NCI-H2171 (cell line): ENCODE results near the gene TXNRD2.

Experiments
- DNase-seq: peaks from one replicate; lab custom pipeline; 2025; lab: John Stamatoyannopoulos, UW

TXNRD2 gene

DNA sequence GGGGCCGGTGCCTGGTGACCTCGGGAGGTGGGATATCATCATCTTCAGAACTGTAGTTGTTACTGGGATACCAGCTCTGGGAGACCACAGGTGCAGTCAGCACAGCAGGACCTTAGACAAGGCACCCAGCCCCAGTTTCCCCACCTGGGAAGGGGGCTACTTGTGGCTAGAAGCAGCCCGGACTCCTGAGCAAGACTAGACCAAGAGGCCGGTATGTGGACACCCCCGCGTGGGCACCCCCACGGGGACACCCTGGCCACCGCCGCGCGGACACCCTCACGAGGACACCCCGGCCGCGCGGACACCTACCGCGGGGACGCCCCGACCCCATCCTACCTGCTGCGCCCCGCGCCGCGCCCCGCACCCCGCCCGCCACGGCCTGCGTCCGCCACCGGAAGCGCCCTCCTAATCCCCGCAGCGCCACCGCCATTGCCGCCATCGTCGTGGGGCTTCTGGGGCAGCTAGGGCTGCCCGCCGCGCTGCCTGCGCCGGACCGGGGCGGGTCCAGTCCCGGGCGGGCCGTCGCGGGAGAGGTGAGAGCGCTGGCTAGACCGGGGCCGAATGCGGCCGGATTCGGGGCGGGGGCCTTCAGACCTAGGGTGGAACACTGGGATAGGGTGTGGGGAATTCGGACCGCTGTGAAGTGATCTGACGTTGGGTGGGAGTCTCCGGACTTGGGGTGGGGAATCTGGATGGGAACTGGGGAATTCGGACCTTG is at the start of gene TXNRD2, which contains the start of gene COMT:
TSS of gene TXNRD2 (minus strand) at position 454 of the 718 bp plus-strand sequence. CDS start at position 439, 15 bp downstream.
TSS of gene COMT (plus strand) at position 408 of the 718 bp plus-strand sequence. CDS start 20,755 bp downstream, outside the sequence.
- peak; percentile 58 for DNase-seq

DNA sequence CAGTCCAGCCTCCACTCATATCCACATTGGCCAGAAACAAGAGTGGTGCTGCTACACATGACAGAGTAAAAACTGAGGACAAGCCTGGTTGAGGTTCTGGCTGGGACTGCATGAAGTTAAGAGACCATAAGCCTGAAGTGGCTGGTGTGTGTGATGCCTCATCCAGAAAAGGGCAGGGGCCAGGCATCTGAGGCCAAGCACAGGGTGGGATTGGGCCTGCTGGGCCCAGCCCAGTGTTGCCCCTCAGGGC is 49.7 kb upstream of the TXNRD2 start:
- no peak for DNase-seq

DNA sequence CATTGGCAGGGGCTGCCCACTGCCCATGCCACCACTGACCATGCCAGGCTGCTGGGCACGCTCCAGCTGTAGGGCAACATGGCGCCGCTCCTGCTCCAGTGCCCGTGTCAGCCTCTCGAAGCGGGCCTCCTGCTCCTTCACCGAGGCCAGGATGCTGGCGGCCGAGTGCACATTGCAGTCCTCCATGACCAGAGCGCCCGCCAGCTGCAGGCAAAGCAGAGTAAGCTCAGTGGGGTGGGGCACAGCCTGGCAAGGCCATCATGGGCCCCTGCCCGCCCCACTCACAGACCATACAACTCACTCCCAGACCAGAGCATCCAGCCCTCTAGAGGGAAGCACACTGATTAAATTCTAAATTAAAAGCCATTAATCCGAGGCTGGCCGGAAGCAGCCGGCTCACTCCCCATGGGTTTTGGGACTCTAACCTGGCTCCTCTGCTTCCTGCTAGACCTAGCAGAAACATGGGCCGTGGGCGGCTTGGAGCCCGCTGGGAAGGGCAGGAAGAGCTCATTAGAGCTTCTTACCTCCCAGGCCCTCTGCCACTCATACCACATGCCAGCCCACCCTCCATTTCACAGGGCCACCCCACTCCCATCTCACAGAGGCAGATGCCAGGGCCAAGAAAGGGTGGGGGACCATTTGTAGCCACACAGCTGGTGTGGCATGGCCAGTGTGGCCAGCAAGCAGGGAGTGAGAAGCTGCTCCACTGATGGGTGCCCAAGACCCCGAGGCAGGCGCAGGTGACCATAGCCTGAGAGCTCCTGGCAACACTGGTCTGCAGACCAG is 49.2 kb upstream of the TXNRD2 start:
- DNase-seq, result no peak

DNA sequence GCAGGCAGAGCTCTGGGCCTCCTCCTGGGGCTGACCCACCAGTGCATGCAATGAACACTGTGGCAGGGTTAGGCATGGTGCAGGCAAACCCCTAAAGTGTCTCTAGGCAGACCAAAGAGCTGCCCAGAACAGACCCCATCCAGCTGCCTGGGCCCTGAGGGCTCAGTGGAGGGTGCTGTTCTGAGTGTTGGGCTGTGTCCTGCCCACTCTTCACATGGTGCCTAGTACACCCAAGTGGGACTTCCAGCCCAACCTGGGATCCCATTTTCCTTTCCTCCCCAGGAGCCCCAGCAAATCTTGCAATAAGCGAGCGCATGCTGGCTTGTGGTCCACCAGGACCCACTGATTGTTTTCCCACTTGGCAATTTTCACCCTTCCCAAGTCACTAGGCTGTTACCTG is 48.6 kb upstream of the TXNRD2 start:
- no peak for DNase-seq

DNA sequence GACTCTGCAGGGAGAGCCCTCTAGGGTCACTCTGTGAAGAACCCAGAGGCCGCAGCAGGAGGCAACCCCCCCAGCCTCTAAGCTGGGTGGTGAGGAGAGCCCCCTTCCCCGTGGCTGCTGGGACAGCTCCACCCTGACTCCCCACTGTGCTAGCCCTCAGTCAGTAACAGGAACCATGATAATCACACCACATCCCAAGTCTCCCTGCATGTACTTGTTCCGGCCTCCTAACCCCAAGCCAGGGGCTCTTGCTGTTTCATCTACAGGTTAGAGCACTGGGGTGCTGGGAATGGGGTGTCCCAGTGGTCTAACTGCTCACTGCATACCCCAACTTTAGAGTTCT is 48.1 kb upstream of the TXNRD2 start:
- no peak for DNase-seq

DNA sequence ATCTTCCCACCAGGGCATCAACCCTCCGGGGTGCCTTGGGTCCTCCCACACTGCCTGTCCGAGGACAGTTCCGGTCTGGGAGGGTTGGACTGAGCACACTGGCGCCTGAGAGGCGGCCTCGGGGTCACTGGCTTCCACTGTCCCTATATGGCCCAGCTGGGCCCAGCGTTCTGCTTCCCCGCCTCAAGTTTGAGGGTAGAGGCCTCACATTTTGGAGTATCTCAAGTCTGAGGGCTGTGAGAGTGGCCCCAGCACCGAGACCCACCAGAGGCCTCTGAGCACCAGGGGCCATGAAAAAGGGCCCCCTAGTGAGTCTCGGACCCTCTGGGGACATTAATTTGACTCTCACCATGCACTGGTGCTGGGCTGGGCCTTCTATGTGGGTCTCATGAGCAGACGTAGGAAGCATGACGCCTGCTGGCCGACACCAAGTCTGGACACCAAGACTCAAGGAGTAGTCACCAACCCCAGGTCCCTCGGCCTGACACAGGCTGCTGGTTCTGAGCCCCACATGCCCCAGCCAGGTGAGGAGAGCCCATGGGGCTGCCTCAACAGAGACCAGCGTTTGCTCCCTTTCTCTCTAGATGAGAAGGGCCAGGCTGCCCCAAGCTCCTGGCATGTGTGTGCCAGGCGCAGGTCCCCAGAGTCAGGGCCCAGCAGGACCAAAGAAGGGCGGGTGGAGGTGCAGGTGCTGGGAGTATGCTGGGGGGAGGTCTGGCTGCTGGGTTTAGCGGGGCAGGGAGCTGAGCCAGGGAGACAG is 47.5 kb upstream of the TXNRD2 start:
- no peak for DNase-seq

DNA sequence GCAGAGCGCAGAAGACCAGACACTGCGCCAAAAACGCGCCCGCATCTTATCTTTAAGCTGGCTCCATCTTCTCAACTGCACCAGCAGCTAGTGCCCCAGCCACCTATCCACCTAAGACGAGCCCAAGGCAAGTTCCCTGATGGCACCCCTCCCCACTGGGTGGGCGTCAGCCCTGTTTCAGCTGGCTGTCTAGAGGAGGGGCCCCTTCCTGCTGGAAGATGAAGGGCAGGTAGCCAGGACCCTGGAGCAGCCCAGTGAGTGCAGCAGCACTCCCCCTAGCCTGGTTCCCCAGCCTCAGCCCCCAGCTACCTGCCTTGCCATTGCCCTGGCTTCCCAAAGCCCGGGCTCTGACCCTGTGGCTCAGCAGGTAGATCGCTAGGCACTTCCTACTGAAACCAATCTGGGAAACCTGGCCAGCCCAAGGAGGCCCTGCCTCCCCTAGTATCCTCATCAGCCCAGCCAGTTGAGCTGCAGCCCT is 46.8 kb upstream of the TXNRD2 start:
- no peak for DNase-seq

DNA sequence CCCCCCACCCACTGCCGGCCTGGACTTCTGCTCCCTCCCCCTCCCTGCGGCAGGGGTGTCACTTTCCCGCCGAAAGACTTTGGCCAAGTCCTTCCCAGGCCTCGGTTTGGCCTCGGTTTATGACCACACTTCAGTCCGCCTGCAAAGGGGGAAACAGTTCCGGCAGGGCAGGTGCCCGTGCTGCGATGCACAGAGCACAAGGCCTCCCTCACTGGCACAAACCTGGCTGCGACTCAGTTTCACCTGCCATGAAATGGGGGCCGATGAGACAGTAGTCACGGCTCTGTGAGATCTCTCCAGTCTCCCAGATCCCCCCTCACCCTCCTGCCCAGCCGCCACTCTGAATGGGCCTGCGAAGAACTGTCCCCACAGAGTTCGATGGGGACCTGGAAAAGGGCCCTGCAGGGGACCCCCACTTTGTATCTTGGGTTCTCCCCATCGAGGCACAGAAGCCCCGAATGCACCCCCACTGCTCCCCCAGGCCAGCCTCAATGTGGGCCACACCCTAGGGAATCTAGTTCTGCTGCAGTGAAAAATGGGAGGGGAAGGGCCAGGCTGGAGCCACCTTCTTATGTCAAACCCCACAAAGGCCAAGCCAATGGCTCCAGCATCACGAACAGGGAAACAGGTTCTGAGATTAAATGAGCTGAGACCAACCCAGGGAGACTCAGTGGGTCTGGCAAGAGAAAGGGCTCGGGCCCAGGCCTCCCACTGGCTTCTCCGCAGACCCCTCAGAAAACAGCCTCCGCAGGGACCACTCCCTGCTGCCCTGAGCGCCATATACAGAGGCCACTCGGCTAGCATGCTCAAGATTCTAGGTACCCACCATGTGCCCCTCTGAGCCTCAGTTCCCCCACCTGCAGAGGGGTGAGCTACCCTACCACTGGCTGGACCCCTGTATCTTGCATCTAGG is 46.0 kb upstream of the TXNRD2 start:
- no peak for DNase-seq

DNA sequence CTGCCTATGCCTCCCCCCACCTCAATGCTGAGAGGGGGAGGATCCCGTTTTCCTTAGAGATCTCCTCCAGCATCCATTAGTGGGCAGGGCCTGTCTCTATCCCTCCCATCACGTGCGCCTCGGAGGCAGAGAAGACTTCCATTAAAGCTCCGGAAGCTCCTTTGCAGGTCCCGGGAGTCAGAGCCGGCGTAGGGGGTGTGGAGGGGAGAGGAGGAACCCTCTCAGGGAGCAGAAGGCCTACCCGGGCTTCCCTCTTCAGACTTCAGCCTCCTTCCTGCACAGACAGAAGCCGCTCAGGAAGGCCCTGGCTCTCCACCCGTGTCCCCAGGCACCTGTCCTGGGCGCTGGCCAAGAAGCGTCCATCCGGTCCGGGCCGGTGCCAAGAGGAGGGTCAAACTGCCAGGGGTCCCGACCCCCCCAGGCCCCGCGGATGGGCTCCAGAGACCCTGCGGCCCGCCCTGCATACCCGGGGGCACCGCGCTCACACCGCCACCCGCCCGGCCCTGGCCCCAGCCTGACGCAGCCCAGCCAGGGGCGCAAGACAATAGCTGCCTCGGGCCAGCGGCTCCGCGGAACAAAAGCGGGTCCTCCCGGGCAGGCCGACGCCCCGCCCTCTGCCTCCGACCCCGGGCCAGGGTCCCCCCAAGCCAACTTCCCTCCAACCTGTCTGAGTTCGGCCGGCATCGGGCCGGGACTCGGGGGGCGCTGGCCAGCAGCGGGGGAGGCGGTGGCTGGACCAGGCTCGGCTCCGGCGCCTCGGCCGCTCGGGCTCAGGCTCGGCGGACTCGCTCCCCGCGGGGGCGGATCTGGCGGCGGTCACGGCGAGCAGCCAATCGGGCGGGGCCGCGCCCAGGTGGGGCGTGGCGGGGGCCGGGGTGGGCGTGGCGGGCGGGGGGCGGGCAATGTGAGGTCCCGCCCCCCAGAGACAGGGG is 45.1 kb upstream of the TXNRD2 start:
- DNase-seq, result peak; percentile 72

DNA sequence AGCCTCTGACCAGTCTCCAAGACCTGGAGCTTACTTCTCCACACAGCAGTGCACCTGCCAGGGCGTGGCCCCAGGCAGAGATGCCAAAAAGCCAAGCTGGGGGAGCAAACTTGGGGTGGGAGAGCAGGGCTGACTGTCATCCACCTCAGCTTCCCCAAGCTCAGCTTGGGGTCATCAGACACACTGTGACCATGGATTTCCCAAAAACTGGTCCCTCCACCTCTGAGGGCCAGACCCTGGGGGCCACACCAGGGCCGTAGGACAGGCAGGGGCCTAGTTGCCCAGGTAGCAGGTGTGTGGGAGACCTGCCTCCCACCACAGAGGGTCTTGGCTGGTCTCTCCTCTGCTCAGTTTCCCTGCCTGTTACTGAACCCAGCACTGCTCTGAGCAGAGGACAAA is 44.4 kb upstream of the TXNRD2 start:
- no peak for DNase-seq

DNA sequence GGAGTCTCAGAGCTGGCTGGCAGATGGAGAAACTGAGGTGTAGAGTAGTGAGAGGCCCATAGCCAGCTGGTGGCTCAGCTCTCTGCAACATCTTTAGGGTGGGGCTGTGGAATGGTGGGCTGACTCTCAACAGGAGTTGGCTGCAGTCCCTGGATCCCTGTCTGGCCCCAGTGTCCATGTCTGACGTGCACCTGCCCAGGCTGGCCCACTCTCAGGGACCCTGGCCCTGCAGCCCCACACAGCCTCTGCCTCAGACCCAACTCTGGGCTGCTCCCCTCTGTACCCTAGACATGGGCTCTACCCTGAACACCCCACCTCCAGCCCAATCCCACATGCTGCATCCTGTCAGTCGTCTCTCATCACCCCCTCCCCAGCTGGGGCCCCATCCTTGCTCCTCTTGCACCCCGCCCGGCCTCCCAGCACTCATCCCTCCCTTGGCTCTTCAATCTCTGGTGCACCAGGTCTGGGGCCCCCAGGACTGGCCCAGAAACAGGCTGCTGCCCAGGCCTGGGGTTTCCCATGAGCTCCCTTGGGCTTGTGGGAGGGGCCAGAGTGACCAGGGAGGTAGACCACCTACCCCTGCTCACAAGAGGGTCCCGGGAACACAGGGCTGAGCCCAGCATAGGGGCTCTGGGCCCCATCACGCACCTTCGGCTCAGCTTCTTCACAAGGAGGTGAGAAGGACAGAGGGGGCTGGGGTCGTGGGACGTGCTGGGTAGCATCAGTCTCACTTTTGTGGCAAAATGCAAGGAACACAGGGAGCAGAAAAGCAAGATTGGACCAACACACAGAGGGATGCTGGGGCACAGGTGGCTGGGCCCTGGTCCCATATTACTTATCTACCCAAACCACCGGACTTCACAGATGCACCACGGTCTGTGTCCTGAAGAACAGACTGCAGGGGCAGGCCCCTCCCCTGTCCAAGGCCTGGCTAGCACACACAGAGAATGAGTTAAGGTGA is 43.5 kb upstream of the TXNRD2 start:
- no peak for DNase-seq

DNA sequence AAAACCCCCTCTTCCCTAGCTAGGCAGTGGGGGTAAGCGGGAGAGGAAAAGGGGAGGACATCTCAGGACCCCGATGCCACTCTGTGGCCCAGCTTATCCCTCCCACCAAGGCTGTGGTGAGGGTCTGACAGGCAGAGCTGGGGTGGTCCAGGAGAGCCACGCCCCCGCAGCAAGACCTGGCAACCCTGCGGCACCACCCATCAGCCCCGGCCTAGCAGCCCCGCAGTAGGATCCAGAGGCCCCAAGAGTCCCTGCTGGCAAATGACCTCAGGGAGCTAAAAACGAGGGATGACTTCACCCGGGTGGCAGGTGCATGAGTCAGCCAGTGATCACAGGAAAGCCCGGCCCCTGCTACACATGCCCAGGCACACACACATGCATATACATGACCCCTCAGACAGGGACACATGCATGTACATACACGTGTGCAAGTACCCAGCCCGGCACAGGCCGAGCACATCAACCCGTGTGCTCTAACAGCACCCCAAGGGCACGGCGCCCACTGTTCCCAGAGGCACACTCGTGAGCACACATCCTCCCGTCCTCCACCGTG is 42.7 kb upstream of the TXNRD2 start:
- DNase-seq, result peak; percentile 34

DNA sequence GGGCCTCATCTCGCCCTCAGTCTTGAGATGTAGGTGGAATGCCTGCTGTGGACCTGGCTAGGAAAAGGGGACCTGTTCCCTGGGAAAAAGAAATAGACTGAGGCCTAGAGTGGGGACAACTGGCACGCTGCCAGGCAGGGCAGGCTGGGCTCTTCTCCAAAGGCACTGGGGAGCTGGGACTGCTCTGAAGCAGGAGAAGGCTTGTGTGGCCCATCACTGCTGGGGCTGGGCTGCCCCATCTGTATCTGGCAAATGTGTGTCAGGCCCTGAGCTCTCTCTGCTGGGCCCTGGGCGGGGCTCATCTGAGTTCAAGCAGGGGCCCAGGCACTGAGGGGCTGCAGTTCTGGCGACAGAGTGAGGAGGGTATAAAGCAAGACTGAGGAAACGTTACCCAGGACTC is 42.1 kb upstream of the TXNRD2 start:
- no peak for DNase-seq

DNA sequence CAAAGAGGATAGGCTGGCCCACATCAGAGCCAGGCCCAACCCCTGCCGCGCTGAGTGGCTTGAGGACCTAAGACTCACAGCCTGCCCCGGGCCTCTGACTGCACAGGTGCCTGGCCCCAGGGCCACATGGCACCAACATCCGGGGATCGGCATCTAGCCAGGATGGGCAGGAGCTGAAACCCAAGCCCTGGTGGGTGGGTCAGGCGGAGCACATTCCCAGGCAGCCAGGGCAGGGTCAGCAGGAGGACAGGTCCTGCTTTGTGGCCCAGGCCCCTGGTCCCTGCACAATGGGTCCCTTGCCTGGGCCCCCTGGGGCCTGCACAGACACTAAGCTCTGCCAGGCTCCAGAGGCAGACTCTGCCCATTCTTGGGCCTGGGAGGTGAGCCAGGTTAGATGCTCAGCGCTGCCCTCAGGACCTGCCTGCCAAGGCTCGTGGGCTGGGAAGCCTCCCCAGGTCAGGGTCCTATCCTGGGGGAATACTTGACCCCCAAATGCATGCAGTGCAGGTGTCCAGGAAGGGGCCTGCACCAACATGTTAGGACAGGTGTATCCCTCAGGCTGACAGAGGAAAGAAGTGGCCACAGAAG is 41.5 kb upstream of the TXNRD2 start:
- DNase-seq, result no peak

DNA sequence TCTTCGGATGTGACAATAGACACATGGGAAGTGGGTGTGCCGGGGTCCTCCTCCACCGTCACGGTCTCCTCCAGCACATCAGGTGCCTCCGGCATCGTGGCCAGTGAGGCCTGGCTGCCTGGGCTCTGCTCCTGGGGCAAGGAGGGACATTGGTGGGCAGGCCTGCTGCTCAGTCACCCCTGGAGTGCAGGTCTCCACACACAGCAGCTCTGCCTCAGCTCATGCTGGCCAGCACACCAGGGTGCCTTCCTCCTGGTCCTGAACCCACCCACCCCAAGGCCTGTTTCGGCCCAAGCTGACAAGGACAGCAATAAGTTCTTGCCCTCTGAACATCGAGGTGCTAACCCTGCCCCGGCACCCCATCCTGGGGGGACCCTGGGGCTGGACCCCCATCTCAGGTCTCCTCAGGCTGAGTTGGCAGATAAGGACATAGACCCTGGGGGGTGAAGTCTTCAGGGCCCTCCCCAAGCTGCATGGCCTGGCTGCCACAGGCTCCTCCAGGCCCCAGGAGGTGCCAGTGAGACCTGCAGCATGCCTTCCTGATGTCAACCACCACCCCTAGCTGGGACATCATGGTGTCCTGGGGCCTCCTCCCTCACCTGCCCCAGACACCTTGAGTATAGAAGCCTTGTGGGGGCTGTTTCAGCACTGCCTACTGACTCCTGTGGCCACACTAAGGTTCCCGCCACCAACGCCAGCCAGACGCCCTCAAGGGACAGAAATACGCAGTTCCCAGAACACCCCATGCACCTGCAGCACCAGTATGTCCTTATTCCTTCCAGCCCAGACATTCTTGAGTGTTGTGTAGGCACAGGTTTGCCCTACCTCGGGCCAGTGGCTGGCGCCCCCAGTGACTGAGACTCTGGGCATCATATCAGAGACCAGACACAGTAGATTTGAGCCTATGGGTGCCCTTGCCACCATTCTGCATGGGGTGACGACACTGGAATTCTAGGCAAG is 40.6 kb upstream of the TXNRD2 start:
- no peak for DNase-seq

DNA sequence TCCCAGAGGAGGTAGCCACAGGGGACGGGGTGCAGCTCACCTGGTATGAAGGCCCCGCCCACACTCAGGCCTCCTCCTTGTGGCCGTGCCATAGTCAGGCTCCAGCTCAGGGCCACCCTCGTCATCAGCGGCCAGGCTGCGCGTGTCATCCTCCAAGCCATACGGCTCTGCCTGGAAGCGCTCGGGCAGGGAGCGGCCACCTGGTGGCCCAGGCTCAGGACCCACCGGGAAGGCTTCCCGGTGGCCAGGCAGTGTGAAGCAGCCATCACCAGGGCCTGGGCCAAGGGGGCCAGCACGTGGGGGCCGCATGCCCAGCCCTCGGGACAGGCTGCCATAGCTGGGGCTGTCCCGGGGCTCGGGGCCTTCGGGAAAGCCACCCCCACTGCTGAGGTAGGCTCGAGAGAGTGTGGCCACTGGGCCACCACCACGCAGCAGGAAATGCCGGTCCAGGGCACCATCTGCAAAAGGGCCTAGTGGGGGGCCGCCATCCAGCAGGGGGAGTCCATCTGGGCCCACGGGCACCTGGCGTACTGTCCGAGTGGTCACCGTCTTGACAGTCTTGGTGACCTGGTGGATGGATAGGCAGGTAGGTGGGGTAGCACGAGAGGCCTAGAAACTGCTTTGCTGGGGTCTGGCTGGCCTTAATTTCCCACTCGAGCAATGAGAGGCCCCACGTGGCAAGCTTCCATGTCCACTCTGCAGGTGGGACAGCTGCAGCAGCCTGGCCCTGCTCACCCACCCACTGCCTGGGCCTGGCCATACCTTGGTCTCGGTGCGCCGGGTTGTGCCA is 39.7 kb upstream of the TXNRD2 start:
- DNase-seq, result no peak

DNA sequence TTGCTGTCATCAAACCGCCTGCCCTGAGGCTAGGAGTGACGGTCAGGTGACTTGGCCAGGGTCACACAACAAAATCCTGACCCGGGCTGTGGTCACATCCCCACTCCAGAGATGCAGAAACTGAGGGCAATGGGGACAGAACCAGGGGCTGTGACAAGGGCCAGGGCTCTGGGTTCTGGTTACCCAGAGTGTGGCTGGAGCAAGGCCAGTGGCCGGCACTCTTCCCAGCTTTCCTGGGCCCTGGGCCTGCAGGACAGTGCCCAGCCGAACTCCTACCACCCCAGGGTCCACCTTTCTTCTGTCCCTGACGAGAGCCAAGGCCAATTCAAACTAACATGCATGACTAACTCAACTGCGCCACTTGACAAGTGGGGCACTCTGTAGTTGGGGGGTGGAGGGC is 39.1 kb upstream of the TXNRD2 start:
- no peak for DNase-seq
